ENCODE measurements around the gene METTL22. TPM values are rescaled to one million over a fixed set of nuclear protein-coding genes. Genes with fewer than 3 reads are reported as not detected.

METTL22 gene
- total RNA-seq, 1 experiment from 2014 or later = 14.6 TPM

GRCh38 chr16:8696880-8697279 is 75.4 kb downstream of the METTL22 start:
- ATAC-seq = no peak
- Histone ChIP-seq H3K27me3 (ENCODE audit: low read length) (no peaks in the 10 kb centered on the region), H4K20me1 (ENCODE audit: low read length) (no peaks in the 10 kb centered on the region), H2AFZ (ENCODE audit: low read length) (no peak overlapping the region), H3K4me2 (ENCODE audit: low read length) (no peak overlapping the region), H3K36me3 (ENCODE audit: low read depth, low read length) (no peaks in the 10 kb centered on the region), H3K79me2 (ENCODE audit: low read length) (no peaks in the 10 kb centered on the region), H3K27ac (ENCODE audit: low read length) (no peak overlapping the region), H3K4me1 (ENCODE audit: insufficient read depth, low read length) (no peaks in the 10 kb centered on the region), H3K9me2 (replicated peaks; ENCODE audit: low read length) (no peaks in the 10 kb centered on the region), H3K4me3 (ENCODE audit: low read length) (no peak overlapping the region), H3K9ac (ENCODE audit: low read length) (no peak overlapping the region), H3F3A (ENCODE audit: low read length, unreplicated experiment) (no peaks in the 10 kb centered on the region), H3K9me3 (ENCODE audit: low read length) (no peaks in the 10 kb centered on the region)
- ChIA-PET CTCF (no interaction called here), POLR2A (ENCODE audit: unreplicated experiment) (no interaction called here)
- TF ChIP-seq EZH2 (IDR thresholded peaks at IDR 0.05; ENCODE audit: low read length, unreplicated experiment) (no peak), CTCF (conservative IDR thresholded peaks at IDR 0.05; ENCODE audit: low read depth, low read length) (no peak), EZH2phosphoT487 (IDR thresholded peaks at IDR 0.05; ENCODE audit: borderline replicate concordance, low read length) (no peak)
- DNase-seq = no peak
- BruUV-seq (replicated peaks) = no TSS peak
- intact Hi-C loops (cut with micrococcal nuclease) = no loop called here

- H2AFZ ChIP-seq (ENCODE audit: low read length) = no peak overlapping the region
- ChIA-PET POLR2A (ENCODE audit: unreplicated experiment) (no interaction called here), CTCF (no interaction called here)
- no peaks in the 10 kb centered on the region for H3K9me2 ChIP-seq (replicated peaks; ENCODE audit: low read length)
- H3K27me3 ChIP-seq (ENCODE audit: low read length) = no peaks in the 10 kb centered on the region
- intact Hi-C loops (cut with micrococcal nuclease) = no loop called here
- no peak overlapping the region for H3K4me2 ChIP-seq (ENCODE audit: low read length)
- H3K9ac ChIP-seq (ENCODE audit: low read length) = no peak overlapping the region
- no peak for DNase-seq
- H3K4me1 ChIP-seq (ENCODE audit: insufficient read depth, low read length) = no peaks in the 10 kb centered on the region
- no peak for ATAC-seq
- no peaks in the 10 kb centered on the region for H4K20me1 ChIP-seq (ENCODE audit: low read length)
- no peaks in the 10 kb centered on the region for H3F3A ChIP-seq (ENCODE audit: low read length, unreplicated experiment)
- H3K4me3 ChIP-seq (ENCODE audit: low read length) = no peak overlapping the region
- H3K79me2 ChIP-seq (ENCODE audit: low read length) = no peaks in the 10 kb centered on the region
- H3K27ac ChIP-seq (ENCODE audit: low read length) = no peak overlapping the region
- BruUV-seq (replicated peaks) = no TSS peak
- H3K36me3 ChIP-seq (ENCODE audit: low read depth, low read length) = no peaks in the 10 kb centered on the region
- no peaks in the 10 kb centered on the region for H3K9me3 ChIP-seq (ENCODE audit: low read length)
- TF ChIP-seq CTCF (conservative IDR thresholded peaks at IDR 0.05; ENCODE audit: low read depth, low read length) (no peak), EZH2phosphoT487 (IDR thresholded peaks at IDR 0.05; ENCODE audit: borderline replicate concordance, low read length) (no peak), EZH2 (IDR thresholded peaks at IDR 0.05; ENCODE audit: low read length, unreplicated experiment) (no peak)
Measured at GRCh38 chr16:8697965-8698364, 76.5 kb downstream of the METTL22 start.

Other genes starting within 250 kb of the METTL22 start
- gene TMEM114, start 31.2 kb upstream of the METTL22 start, total RNA-seq (2014; rRNA removed) = not detected in 2 replicates
- gene ABAT, start 52.9 kb downstream of the METTL22 start, total RNA-seq (2014; rRNA removed) = 0.17 and 0.95 TPM in 2 replicates
- gene TMEM186, start 175.9 kb downstream of the METTL22 start, total RNA-seq (2014; rRNA removed) = 5.8 and 7.4 TPM in 2 replicates
- 28.4 and 35.2 TPM in 2 replicates for gene PMM2, start 176.1 kb downstream of the METTL22 start, total RNA-seq (2014; rRNA removed)
- gene CARHSP1, start 247.3 kb downstream of the METTL22 start, total RNA-seq (2014; rRNA removed) = 138 and 142 TPM in 2 replicates

Measured in PC-3 (cell line).